SIG-M5 treated with dmso at 0.1 percent for 504 hours (cell line): Measurements from ENCODE around the gene MICAL3.
"Not testable (repeated sequence)": the region's sequence is repeated elsewhere in the genome, so short reads cannot be mapped to it uniquely, and the experiment has no call there.

Experiments used
- DNase-seq: peaks from one replicate; lab custom pipeline; 2025; ENCODE audit not compliant: unreplicated experiment; lab: John Stamatoyannopoulos, UW

The MICAL3 gene

DNA sequence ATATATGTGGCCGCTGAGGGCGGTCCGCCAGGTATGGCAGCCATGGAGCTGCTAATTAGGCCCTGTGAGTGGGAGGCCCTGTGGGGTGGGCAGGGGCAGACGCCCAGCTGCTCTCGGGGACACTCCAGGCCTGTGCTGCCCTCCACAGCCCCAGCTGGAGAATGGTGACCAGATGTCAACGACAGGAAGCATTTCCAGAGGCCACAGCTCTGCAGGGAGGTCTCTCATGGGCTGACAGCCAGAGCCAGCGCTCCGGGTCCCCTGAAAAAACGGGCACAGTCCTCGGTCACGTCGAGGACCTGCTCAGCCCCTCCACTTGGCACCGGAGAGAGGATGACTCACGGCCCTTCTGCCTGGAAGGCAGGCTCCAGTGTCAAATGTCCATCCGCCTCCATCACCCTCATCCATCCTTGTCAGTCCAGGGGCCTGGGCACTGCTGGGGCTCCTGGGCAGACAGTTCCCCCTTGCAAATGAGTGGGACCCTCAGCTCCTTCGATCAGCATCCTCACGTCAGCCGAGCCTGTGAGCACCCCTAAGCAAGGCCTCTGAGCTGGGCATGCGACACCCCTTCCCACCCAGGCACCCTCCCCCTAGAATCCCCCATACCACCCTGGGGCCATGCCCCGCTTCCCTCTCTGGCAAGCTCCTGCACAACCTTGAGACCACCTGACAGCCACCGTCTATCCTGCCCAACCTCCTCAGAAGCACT is 252.0 kb downstream of the MICAL3 start:
- no peak for DNase-seq

DNA sequence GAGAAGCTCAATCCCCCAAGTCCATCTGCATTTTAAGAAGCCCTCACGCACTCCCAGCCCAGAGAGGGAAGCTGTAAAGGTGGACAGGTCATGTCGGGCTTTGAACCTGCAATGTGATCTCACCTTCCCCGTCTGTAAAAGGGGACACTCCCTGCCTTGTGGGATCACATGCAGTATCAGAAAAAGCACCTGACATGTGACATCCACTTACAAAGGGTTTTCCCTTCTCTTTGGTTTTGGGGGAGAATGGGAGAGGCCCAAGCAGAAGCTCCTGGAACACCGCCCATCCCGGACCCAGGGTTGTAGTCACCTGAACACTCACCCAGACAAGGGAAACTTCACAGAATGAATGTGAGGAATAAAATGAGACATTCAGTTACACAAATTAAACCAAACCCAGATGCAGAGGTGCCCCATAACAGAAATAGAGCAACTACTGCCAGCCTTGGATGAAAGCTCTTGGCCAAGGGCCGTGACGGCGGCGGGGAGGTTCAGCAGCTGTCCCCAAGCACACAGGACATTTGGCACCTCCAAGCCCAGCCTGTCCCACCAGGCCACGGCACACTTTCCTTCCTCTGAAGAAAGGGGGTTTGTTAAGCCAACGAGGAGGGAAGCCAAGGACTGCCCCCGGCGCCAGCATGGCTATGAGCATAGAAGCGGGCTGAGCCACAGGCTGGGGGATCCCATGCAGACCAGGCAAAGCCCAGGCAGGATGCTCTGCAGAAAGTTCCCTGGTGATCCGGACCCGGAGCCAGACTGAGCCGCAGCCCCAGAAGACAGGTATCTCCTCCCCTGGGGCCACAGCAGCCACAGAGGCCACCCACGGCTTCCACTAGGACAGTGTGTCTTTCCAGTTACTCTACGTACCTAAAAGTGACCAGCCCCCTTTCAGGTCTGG is 253.9 kb downstream of the MICAL3 start:
- no peak for DNase-seq

DNA sequence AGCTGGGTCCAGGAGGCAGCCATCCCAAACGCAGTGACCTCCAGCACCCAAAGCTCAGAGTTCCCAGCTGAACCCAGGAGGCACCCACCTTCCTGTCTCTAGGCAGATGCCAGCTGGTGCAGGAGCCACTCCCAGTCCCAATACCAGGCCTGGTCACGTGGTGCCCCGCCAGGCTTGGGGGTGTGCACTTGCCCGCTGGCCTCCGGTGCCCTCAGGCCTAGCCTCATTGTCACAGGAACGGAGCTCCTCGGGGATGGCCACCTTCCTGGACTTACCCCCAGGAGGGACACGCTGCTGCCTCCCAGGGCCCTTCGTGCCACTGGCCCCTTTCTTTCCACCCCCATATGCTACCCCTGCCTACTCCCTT is 254.7 kb downstream of the MICAL3 start:
- no peak for DNase-seq

DNA sequence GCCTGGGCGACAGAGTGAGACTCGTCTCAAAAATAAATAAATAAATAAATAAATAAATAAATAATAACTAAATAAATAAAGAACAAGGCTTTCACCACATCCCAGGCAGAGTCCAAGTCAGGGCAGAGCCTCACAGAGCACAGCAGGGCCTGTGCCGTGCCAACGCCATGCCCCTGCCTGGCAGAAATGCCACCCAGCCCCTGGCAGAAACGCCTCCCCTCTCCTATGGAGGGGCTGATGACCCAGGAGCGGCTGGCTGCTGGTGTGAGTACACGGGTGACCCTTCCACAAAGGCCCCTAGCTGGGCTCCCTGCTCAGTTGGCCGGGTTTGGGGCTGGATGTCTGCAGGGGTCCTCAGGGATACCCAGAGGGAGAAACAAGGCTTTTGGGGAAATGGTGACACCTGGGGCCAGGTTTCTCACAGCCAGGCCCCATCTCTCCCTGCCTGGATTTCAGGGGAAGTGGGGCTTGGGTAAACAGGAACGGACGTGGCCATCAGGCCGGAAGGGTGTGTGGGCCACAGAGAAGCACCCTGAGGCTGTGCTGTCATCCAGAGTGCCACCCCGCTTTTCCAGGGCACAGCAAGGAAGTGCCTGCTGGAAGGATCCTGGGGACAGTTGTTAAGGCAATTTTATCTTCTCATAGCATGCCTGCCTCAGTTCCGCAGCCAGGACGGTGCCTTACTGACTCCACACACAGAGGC is 255.2 kb downstream of the MICAL3 start:
- DNase-seq, result no peak

DNA sequence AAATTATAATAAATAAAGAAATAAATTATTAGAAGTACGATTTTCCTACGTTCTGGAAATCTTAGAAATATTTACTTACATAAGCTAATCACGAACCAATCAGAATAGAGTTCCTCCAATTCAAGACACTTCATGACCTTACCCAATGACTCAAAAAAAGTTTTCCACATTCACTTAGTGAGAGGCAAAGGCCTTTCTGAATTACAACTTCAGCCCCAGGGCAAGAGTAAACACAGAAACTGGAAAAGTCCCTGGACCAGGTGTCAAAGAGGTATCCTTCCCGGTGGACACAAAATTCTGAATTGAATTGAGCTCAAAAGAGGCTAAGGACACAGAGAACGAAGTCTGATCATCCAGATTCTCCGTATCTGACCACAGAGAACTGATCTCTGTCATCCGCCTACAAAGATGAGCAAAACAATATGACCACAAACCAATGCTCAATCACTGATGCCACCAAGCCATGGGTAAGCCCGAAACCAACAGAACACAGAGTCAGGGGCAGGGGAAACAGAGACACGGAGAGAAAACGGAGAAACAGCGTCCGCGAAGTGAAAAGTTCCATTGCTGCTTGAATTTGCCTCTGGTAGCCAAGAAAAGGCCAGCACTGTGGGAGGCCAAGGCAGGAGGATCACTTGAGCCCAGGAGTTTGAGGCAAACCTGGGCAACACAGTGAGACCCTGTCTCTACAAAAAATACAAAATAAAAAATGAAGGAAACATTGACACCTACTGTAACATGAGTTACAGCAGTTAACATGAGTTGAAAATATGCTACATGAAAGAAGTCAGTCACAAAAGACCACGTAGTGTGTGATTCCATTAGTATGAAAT is 256.9 kb downstream of the MICAL3 start:
- DNase-seq, result no peak

DNA sequence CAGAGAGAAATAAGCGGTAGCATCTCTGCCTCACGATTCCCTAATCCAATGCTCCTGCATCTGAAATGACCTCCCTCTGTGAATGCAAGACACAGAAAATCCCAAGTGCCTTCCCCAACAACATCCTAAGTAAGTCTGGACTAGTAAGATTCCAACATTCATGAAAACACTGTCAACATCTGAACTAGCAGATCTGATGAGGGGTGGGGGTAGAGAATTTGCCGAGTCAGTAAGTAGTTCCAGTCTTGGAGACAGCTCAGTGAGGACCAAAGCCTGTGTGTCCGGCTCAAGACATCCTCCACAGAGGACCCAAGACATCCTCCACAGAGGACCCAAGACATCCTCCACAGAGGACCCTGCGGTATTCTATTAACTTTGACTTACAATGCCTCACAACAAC is 259.5 kb downstream of the MICAL3 start:
- DNase-seq, result not testable (repeated sequence)

DNA sequence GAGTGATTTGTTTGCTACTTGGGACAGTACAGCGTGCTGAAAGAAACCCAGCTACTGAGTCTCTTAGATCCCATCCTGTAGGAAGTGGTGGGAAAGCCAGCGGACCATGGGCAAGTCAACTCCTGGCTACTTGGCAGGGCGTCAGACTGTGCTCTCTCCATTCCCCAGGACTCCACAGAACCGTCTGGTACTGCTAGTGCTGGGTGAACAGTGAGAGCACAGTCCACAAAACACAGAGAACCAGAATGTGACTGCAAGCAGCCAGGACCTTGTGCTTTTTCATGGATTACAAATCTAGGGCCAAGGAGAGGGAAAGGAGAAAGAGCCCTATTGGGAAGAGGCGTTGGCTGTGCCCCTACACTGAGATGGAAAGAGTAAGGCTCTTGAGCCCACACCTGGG is 260.3 kb downstream of the MICAL3 start:
- DNase-seq, result no peak

DNA sequence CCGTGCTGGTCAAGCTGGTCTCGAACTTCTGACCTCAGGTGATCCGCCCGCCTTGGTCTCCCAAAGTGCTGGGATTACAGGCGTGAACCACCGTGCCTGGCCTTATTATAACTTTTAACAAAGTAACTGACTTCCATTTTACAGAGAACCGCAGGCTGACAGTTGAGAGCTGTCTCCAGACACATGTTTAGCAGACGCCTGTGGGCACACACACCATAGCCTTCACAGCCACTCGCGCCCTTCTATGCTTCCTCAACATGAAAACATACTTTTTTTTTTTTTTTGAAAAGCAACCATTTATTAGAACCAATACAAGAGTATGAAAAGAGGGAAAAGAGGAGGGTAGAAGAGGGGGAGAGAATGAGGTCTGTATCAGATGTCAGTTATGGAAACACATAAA is 260.9 kb downstream of the MICAL3 start:
- not testable (repeated sequence) for DNase-seq

DNA sequence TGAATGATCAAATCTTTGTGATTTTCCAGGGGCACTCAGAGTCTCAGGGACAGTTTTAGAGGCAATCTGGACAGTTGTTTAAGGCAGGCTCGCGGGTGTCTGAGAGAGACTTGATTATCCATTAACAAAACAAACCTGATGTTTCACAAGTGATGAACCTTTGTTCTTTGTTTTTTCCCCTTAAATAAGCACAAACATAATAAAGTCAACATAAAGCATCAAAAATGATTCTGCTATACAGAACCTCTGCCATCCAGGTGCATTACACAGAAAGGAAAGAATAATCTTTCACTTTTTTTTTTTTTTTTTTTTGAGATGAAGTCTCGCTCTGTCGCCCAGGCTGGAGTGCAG is 263.2 kb downstream of the MICAL3 start:
- DNase-seq, result no peak

DNA sequence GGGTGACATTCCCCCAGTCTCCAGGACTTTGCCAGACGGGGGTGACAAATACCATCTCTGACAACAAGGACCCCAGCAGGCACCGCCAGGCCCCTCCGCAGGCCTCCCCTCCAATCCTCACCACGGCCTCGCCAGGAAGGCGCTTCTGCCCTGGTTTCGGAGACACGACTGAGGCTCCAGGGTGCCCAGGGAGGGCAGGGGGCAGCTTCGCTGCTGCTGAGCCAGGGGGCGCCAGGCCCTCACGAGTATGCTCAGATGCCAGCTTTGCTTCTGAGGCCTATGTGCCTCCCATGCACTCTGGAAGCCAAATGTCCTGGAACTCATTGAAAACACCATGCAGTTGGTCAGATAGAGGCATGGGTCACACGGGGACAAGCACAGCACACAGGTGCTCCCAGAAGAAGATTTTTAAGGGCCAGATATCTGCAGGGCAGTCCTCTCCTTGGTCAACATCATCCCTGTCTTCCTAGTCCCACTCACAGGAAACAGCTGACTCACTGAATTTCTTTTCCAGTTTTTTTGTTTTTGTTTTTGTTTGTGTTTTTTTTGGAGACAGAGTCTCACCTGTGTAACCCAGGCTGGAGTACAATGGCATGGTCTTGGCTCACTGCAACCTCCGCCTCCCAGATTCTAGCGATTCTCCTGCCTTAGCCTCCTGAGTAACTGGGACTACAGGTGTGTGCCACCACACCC is 270.0 kb downstream of the MICAL3 start:
- no peak for DNase-seq

DNA sequence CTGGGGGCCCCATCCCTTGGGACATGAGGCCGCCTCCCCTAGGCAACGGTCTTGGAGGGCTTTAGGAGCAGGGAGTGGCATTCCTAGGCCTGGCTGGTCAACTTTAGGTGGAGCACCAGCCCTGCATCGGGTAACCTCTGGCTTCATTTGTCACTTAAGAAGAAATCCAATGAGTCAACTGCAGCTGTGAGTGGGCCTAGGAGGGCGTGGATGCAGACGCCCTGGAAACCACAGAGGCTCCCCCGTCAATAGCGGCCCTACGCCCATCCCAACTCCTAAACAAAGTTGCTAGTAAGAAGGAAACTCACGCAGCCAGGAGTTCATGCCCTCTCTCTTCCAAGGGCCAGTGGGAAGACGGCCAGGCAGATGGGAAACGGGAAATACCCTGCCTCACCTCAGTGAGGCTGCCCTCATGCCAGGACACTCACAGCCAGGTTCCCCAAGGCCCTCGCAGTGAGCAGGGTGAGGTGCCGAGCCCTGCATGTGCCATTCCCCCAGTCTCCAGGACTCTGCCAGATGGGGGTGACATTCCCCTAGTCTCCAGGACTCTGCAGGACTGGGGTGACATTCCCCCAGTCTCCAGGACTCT is 270.9 kb downstream of the MICAL3 start:
- DNase-seq, result no peak

DNA sequence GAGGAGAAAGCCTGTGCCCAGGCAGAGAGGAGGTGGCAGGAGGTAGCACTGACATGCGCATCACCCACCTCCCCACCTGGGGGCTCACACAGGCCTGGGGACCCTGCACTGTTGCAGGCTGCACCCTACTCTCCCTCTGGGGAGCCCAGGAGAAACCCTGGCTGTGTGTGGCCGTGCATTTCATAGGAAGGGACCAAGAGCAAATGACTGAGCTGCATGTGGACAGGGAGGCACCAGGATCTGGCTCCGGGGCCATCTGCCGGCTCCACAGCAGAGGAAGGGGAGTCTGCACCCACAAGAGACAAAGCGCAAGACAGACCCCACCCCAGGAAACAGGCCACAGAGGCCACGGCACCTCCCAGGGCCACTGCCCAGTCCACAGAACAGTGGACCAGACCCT is 272.8 kb downstream of the MICAL3 start:
- no peak for DNase-seq

DNA sequence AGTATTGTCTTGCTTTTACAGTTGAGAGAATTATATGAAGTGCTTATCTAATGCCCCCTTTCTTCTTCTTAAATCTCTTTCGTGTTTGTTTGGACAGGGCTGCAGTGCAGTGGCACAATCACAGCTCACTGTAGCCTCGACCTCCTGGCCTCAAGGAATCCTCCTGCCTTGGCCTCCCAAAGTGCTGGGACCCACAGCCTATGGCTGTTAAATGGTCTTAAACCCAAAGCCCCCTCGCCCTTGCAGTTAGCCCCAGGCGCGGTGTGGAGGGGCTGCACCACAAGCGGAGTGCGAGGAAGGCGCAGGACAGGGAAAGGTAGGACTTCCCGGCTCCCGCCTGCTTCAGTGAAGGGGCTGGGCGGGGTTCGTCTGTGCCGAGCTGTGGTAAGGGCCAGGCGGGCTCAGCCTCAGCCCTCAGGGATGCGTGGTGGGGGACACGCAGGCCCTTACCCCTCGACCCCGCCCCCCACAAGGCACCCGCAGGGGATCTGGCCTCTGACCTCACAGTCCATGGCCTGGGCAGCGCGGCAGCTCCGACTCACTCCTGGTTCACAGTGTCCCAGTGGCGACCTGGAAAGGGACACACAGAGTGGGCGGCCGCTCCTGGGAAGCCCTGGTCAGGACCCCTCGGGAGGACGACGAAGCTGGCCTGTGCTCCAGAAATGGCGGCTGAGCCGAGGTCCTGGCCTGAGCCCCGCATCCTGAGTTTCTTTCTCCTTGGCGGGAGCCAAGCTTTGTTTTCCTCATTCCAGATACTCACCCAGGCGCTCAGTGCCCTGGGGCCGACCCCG is 274.6 kb downstream of the MICAL3 start:
- DNase-seq, result no peak

DNA sequence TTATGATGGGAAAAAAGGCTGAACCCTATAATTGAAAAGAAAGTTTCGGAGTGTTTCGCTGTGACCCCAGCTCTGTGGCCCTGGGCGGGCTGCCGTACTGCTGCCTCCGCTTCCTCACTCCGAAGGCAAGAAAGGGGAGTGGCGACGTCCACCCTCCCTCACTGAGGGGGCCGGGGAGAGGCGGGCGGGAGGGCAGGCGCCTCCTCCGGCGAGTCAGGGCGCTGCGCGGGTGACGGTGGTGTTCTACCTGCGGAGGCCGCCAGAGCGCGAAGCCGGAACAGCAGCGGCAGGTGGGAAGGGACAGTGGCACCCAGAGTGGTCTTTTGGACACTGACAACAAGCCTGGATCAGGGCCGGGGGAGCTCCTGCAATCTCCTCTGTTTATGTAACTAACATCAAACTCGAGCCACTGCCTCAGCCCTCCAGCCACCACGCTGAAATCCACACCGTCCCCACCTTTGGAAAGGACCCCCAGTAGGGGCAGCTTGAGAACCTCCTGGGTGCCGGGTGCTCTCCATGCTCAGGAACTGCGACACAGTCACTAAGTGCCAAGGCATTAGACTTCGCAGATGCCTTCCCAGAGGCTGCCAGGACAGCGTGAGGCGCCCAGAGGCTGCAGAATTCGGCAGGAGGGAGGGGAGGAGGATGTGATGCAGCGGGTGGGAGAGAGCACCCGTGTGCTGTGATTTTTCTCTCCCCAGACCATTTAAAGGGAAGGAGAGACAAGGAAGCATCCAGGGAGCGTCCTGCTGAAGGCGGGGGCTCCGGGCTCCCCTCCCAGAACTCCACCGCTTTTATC is 275.6 kb downstream of the MICAL3 start:
- no peak for DNase-seq

DNA sequence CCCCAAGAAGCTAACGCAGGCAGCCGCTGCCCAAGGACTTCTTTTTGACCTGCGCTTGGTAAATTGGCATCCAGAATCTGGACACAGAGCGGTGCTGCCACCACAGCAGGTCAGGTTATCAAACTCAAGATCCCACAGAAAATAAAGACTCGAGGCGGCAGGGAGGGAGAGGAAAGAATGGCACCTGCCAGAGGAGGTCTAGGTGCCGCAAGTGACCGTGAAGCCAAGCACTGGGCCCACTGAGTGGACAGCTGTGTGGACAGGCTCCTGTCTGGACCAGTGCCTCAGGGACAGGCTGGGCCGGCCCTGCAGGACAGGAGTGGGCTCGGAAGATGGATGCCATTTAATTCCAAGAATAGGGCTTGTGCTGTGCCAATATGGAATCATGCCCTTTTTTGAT is 277.4 kb downstream of the MICAL3 start:
- no peak for DNase-seq

DNA sequence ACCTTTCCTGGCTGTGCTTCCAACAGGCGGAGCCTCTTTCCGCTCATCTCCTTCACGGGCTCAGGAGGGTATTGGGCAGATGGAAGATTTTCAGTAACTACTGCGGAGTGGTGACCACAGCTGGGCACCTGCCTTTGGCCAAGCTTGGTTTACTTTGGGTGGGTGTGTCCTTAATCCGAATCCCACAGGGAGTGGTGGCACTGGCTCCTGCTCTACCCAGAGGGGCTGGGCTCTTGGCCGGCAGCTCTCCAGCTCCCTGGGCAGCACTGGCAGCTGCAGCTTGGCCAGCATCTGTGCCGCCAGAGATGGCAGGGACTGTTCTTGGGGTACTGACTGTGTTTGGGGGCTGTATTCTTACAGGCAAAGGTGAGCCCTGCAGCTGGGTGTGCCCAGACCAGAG is 279.9 kb downstream of the MICAL3 start:
- DNase-seq, result no peak

DNA sequence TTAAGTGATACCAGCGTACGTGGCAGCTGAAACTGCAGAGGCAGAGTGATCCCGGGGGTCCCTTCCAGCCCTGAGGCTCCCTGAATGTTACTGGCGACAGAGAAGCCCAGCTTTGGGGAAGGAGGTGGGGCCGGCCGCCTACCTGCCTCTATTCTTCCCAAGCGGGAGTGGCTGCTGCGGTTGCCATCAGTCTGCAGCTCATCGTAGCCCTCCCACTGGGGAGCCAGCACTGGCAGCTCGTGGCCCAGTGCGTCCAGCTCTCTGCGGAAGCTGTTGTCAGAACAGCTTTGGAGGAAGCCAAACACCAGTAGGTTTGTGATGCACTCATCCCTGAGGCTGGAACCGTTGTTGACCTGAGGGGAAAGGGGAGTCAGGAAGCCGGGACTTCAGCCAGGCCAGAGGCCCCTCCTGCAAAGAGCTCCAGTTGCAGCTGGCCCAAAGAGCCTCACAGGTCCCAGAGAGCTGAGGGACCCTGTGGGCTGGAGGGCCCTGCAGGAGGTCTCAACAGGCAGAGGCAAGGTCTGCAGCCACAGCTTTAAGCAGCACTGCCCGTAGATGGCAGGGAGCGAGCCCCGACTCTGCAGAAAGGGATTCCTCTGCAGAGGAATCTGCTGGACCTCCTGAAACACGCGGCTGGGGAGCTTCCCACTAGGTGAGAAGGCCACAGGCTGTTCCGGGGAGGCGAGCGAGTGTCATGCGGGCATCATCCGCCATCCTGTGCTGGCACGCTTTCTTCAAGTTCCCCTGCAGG is 280.5 kb downstream of the MICAL3 start:
- no peak for DNase-seq

DNA sequence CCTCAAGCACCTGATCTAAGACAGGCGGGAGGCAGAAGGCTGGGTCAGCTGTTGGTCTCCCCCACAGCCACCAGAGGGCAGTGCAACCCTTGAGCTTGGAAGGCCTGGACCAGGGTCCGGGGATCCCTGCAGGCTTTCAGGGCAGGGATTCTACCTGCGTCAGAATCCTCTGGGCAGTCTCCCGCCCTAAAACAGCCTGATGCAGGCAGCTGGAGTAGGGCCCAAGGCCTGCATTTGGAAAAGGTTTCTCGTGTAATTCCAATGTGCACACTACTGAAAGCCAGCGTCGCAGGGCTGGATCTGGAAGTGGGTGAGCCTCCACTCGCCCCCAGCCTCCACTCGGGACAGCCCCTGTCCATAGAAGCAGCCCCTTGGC is 281.8 kb downstream of the MICAL3 start:
- peak; percentile 25 for DNase-seq
